GM19463 (cell line): Measurements from ENCODE around the gene RNASE8.

ENCODE experiments used
- ATAC-seq: cut with Tn5 transposase; IDR thresholded peaks from one replicate; pipeline ENCODE4 v1.9.1; 2021; ENCODE audit warnings: mild to moderate bottlenecking, moderate library complexity; ENCODE audit not compliant: unreplicated experiment

The RNASE8 gene

DNA sequence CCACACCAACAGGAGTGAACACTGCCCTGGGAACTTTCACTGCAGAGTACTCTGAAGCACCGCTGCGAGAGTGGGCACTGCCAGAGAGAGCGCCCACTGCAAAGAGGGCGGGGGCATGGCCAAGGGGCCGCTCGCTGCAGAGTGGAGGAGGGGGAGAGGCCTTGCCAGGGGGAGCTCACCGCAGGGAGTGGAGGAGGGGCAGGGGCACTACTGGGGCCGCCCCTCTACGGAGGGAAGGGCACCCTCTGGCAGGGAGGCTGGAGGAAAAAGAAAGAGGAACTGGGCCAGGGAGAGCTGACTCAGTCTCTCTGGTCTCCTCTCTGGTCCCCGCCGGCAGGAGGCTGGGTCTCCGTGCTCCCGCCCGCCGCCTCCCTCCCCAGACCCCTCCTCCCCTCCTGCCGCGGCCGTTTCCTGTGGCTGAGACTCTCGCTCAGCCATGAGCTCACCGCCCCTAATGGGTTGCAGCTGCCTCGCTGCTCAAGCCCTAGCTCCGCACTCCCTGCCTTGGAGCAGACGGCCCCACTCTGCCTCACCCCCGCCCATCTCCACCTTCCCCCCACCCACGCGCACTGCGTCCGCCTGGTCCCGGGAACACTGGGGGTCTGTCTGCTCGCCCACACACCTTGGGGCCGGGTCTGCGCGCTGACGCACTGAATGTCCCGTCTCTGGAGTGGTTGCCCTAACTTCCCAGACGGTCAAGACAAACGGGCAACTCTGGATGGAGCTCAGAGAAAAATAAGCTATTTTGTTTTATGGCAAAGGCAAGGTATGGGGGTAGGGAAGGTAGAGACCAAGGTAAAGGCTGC lies 13.8 kb downstream of the RNASE8 start:
- ATAC-seq, result peak; percentile 84

DNA sequence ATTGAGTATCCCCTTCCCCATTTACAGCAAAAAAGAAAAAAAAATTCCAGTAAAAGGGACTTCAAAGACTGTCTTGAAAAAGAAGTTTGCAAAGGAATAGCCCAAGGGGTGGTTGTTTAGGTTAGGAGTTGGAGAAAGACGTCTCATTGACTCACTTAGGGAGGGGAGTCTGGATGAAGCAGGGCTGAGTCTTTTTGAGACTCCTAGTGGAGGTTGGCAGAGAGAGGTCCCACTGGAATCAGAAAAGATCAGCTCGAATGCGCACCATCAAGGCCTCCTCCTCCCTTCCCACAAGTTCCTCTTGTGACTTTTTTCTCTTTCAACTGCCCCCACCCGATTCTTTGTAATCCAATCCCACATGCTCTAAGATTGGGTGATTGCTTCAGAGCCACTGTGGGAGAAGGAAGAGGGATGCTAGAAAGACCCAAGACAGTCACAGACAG lies 14.4 kb downstream of the RNASE8 start:
- no peak for ATAC-seq

DNA sequence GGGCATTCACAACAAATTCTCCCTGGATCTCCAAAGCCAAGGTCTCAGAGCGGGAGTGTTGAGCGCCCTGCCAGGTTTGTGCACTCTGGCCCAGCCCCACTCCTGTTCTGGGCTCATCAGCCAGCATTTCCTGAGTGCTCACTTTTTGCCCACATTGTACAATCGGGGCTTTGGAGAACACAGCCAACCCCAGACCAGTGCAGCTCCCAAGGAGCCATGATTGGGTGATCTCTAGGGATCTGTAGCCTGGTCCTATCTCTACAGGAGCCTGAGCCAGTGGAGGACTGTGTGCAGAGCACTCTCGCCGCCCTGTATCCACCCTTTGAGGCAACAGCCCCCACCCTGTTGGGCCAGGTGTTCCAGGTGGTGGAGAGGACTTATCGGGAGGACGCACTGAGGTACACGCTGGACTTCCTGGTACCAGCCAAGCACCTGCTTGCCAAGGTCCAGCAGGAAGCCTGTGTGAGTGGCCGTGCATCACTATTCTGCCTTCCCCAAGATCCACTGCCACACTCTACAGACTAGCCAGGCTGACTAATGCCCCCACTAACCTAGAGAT lies 15.2 kb downstream of the RNASE8 start:
- no peak for ATAC-seq

- no peak for ATAC-seq
Observed at GRCh38 chr14:21073921-21074320, 16.3 kb downstream of the RNASE8 start.

DNA sequence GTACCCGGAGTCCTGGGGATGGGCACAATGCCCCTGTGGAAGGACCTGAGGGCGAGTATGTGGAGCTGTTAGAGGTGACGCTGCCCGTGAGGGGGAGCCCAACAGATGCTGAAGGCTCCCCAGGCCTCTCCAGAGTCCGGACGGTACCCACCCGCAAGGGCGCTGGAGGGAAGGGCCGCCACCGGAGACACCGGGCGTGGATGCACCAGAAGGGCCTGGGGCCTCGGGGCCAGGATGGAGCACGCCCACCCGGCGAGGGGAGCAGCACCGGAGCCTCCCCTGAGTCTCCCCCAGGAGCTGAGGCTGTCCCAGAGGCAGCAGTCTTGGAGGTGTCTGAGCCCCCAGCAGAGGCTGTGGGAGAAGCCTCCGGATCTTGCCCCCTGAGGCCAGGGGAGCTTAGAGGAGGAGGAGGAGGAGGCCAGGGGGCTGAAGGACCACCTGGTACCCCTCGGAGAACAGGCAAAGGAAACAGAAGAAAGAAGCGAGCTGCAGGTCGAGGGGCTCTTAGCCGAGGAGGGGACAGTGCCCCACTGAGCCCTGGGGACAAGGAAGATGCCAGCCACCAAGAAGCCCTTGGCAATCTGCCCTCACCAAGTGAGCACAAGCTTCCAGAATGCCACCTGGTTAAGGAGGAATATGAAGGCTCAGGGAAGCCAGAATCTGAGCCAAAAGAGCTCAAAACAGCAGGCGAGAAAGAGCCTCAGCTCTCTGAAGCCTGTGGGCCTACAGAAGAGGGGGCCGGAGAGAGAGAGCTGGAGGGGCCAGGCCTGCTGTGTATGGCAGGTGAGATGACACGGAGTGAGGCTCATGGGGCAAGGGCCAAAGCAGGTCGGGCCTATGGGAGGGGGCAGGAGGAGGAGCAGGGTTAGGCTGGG lies 17.0 kb downstream of the RNASE8 start:
- ATAC-seq, result no peak

DNA sequence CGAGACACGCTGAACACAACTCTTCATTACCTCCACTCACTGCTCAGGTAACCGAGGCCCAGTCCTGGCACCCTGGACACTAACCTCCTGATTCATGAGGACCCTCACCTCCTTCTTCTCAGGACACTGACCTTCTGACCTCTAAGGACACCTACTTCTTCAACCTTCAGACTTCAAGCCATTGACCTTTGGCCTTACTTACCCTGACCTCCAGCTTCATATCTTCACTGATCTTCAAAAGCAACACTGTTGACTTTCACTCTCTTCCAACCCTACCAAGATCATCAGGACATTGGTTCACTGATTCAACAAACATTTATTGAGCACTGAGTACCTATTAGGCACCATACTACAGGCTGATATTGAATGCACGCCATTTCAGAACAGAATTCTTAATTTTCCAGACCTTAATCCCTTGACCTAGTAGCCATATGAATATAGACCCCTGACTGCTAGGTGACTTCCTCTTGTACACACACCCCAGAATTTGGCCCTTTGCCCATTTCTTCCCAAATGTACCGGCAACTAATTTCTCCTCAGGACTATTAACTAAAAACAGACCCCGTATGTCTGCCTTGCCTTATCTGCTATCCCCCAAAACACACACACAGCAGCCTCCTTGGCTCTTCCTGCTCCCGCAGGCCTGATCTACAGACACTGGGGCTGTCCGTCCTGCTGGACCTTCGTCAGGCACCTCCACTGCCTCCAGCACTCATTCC lies 18.3 kb downstream of the RNASE8 start:
- no peak for ATAC-seq

GRCh38 chr14:21077672-21078071 lies 20.1 kb downstream of the RNASE8 start:
- no peak for ATAC-seq

DNA sequence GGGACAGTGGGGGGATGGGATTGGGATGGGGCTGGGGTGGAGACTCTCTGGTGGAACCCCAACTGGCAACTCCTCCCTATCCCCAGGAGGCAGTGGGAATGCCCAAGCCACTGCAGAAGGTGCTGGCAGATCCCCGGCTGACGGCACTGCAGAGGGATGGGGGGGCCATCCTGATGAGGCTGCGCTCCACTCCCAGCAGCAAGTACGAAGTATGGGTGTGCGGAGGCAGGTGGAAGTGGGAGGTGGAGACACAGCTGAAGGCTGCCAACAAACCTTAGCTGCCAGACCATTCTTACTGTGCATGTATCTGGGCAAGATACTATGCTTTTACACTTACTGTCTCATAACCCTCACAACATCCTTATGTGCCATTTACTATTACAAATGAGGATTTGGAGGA lies 20.7 kb downstream of the RNASE8 start:
- no peak for ATAC-seq

DNA sequence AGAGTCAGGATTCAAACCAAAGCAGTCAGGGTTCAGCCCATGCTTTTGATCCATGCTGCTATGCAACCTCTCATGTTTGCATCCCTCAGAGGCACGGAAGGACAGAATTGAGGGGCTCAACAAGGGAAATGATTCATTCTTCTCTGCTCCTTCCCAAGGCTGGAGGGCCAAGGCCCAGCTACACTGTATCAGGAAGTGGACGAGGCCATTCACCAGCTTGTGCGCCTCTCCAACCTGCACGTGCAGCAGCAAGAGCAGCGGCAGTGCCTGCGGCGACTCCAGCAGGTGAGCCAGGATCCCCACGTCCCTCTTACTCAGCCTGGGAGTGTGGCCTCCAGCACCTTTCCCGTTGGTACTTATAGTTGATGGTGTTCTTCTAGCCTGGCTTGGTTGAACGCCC lies 21.1 kb downstream of the RNASE8 start:
- ATAC-seq, result no peak

- no peak for ATAC-seq
Observed at GRCh38 chr14:21081521-21082142, 24.0 kb downstream of the RNASE8 start.

DNA sequence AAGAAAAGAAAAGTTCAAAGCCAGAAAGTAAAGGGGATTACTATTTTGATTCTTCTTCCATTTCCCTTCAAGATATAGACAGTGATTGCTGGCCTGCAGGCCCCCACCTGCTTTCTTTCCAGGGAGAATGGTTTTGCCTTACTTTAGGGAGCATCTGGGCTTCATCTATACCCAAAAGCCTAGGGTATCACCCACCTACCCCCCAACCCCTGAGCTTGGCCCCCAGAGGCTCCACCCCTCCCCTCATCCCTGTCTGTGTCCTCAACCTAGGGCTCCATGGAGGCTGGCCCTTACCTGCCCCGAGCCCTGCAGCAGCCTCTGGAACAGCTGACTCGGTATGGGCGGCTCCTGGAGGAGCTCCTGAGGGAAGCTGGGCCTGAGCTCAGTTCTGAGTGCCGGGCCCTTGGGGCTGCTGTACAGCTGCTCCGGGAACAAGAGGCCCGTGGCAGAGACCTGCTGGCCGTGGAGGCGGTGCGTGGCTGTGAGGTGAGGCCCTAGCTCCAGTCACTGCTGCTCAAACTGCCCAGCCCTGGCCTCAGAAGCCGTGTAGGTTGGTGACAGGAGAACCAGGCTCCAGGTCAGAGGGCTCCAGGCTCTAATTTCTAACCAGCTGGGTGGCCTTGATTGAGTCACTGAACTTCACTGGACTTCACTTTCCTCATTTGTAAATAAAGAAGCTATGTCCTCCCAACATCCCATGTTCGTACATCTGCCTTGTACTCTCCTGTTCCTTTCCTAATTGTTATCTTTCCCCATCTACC lies 26.1 kb downstream of the RNASE8 start:
- no peak for ATAC-seq

GRCh38 chr14:21084396-21084795 lies 26.8 kb downstream of the RNASE8 start:
- ATAC-seq, result no peak

DNA sequence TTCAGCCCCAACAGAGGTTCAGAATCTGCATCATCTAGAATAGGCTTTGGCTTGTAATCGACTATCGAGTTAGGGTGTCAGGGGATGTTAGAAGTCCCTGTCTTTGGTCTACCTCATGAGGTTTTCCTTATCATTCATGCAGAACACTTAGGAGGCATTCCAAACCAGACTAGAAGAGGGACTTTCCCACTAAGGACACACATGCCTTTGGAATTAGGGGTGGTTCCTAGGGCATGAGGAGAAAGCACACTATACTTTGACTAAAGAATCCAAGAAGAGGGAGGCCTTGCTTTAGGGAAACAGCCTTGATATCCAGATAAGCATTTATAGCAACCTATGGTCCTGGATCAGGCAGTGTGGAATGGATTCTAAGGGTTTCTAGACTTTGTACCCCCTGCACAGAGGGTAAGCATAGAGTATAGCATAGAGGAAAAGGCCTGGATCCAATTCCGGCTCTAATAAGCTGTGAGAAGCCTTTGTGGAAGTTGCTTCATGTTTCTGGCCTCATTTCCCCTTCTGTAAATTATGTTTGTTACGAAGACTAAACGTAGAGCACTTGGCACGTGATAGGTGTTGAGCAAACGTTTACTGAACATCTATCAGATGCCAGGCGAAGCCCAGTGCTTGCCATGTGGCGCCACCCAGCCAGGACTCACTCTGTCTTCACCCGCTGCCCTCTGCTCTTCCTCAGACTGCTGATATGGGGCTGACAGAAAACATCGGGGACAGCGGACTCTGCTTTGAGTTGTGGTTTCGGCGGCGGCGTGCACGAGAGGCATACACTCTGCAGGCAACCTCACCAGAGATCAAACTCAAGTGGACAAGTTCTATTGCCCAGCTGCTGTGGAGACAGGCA lies 27.6 kb downstream of the RNASE8 start:
- no peak for ATAC-seq

DNA sequence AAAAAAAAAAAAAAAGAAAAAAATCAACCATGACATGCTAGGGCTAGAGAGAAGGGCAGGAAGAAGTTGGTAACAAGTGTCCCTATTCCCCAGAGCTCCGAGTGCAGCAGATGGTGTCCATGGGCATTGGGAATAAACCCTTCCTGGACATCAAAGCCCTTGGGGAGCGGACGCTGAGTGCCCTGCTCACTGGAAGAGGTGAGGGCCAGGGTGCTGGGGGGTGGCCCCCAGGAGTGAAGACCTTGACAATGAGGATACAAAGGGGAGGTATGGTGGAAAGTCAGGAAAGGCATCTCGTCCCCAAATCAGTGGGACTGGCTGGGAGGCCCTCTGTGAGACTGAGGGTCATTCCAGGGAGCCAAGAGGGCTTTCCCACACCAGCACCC lies 29.3 kb downstream of the RNASE8 start:
- ATAC-seq, result no peak

DNA sequence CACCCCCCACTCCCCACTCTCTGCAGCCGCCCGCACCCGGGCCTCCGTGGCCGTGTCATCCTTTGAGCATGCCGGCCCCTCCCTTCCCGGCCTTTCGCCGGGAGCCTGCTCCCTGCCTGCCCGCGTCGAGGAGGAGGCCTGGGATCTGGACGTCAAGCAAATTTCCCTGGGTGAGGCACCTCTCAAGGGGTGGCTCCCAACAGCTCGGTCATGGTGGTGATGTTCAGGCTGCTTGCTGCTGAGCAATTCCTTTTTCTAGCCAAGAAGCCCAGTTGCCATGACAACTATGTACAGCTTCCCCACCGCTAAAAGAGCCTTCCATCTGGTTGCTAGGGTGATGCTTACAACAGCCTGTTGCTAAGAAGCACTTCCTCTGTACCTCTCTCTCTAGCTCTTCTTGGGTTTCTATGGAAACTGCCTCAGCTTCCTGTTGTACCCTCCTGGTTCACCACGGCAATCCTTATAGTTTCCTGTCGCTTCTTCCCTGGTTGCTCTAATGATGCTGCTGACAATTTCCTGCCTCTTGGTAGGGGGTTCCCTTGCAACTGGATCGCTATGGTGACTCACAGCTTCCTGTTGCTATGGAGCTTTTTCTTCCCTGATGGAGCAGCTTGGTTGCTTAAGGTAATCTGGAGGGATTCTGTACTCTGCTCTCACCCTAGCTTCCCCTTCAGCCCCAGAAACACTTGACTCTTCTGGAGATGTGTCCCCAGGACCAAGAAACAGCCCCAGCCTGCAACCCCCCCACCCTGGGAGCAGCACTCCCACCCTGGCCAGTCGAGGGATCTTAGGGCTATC lies 29.9 kb downstream of the RNASE8 start:
- ATAC-seq, result peak; percentile 54

- ATAC-seq, result no peak
Observed at GRCh38 chr14:21088687-21089086, 31.1 kb downstream of the RNASE8 start.

- ATAC-seq, result no peak
Observed at GRCh38 chr14:21089271-21089670, 31.6 kb downstream of the RNASE8 start.

GRCh38 chr14:21089877-21090193 lies 32.2 kb downstream of the RNASE8 start:
- ATAC-seq, result no peak
